Activated gamma-delta T cell treated with Interleukin-2 at 50 U/mL for 16 hours (primary cell): ENCODE measurements around the gene SPOPL.
"Not testable (repeated sequence)": the region's sequence is repeated elsewhere in the genome, so short reads cannot be mapped to it uniquely, and the experiment has no call there.

Experiments used
- DNase-seq: peaks from one replicate; pipeline ENCODE4 v3.0.0-alpha.2; 2020

Gene SPOPL

DNA sequence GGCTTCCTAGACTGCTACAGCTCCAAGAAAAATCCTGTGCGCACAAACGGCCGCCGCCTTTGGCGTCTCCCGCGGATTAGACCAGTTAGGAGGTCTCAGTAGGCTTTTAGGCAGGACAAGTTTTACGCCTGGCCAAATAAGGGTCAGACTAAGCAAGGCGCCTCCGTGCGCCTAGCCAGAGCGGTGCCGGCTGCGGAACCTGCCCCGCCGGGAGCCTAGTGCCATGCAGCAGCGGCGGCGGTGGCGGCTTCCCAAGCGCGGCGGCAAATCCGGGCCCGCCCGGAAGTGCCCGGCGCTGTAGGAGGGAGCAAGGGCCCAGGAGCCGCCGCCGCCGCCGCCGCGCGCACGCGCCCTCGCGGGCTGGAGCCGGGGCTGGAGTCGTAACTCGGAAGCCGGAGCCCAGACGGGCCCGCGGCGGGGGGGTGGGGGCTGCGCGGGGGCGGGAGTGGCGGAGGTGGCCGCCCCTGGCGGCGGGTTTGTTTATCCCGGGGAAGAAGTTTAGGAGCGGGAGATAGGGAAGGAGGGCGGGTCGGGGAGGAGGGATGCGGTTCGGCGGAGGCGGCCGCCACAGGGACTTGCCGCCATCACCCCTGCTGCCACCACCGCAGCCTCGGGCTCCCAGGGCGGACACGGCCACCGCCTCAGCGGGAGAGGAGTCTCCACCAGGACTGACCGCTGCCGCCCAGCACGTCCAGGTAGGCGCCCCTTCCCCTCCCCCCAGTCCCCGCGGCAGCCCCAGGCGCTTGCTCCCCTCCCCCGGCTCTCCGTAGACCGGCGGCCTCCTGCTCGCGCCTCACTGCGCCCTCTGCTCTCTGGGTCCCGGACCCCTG, at the start of gene SPOPL:
Gene SPOPL, plus strand, starts transcription at position 346 of the 830 bp plus-strand sequence. CDS start 48,447 bp downstream, outside the sequence.
- DNase-seq: peak; percentile 75

DNA sequence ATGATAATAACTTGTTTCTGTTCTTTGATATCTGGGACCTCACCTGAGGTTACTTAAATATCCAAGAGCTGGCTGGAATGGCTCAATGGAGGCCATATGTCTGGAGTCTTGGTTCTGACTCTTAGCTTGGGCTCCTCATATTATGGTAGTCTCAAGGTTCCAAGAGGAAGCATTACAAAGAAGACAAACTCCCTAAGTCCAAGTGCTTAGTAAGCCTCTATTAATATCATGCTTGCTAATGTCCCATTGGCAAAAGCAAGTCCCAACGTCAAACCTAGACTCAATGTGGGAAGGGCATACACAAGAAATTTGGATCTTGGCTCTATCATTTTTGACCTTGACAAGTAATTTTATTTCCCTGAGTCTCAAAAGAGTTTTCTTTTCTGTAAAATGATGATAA, 49.2 kb upstream of the SPOPL start:
- DNase-seq: no peak

DNA sequence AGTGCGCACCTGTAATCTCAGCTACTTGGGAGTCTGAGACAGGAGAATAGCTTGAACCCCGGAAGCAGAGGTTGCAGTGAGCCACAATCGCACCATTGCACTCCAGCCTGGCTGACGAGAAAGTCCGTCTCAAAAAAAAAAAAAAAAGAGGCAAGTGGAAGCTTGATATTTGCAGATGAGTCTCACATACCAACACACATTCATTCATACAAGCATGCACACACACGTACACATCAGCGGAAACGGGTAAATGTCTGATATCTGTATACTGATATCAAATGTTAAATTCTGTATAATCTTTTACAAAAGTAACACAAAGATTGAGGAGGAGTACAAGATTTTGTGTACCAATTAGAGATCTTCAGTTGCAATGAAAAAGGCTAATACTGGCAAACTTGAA, 47.8 kb upstream of the SPOPL start:
- DNase-seq: no peak

DNA sequence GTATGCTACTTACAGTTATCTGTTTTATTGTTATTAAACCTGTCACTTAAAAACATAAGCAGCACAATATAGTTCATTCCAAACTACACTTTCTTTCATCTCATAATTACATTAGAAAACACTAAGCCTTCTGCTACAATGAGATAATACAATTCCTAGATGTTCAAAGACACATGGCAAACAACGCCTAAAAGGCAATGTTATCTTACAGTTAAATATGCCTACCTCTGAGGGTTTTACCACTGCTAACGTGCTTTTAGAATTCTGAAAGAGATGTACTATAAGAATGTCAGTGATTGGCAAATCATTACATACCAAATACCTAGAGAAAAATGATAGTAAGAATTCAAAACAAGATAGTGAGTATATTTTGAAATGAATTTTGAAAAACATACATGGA, 46.8 kb upstream of the SPOPL start:
- no peak for DNase-seq

DNA sequence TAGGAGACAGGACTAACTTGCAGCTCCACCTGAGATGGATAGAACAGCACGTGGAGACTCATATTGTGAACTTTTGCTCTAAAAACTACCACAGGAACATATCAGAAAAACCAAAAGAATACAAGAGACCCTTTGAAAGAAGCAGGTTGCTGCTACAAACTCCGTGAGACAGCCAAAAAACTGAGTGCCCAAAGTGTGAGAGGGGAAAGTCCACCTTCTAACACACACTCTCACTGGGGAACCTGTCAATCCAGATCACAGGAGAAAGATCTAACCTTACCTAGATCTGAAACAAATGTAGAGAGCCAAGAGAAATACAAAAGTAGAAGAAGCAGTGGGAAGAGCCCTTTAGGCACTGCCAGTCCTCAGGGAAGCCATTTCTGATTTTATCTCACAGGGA, 46.3 kb upstream of the SPOPL start:
- no peak for DNase-seq

DNA sequence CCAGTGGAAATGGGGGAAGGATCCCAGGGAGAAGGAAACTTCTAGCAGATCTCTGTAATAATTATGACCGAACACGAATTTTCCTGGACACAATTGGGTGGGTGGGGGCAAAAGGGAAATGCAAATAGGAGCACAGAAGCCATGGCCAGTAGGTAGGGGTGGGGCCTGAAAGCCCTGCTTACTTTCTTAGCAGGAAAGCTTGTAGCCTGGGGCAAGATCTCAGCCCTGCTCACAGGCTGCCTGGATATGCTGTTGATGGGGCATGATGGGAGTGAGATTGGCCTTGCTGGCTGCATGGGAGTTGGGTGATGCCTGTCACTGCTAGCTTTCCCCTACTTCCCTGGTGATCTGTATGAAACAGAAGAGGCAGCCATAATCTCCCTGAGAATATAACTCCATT, 45.9 kb upstream of the SPOPL start:
- DNase-seq: no peak

DNA sequence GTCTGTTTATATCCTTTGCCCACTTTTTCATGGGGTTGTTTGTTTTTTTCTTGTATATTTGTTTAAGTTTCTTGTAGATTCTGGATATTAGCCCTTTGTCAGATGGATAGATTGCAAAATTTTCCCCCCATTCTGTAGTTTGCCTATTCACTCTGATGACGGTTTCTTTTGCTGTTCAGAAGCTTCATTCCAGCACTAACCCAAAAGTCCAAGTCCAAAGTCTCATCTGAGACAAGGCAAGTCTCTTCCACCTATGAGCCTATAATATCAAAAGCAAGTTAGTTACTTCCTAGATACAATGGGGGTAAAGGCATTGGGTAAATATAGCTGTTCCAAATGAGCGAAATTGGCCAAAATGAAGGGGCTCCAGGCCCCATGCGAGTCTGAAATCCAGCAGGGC, 38.9 kb upstream of the SPOPL start:
- DNase-seq: not testable (repeated sequence)

DNA sequence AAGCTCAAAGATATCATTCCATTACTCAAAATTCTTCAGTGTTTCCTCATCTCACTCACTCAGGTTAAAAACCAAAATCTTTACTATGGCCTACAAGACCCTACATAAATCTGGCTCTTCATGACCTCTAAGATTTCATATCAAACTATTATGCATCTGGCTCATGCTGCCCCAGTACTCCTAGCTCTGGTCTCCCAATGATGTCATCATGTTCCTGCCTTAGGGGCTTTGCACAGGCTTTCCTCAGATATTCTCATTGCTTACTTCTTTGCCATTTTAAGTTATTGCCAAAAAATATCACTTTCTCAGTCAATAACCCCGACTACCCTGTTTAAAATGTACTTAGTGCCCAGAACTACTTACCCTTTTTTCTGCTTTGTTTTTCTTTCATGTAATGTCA, 33.0 kb upstream of the SPOPL start:
- DNase-seq: no peak

DNA sequence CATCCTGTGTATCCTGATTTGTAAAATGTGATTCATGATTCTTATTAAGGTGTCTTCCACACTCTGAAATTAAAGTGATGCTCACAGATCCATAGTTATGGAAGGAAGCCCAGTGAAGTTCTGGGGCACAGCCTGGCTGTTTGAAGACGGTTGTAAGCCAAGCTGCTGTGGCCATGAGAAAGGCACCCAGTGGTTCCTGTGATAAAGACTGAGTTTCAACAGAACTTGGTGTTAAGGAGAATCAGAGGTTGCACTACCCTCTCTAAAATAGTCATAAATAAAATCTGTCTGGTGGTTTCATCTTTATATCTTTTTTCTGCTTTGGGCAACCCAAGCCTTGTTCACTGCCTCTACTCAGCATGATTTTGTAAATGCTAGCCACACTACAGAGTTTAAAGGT, 32.2 kb upstream of the SPOPL start:
- no peak for DNase-seq

DNA sequence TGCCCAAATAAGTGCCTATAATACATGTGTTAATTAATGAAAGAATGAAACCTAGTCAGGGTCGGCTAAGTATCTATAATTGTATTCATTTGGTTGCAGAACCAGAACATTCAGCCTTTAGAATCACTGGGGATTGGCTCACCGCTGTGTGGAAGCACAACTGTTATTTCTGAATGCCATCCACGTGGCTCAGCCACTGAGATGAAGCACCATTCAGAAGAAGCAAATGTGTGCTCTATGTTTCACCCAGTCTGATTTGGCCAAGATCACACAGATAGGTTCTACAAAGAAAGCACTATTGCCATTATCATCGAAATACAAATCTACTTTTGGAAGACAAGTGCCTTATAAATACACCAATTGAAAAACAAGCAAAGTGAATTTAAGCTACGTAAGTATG, 30.6 kb upstream of the SPOPL start:
- no peak for DNase-seq

DNA sequence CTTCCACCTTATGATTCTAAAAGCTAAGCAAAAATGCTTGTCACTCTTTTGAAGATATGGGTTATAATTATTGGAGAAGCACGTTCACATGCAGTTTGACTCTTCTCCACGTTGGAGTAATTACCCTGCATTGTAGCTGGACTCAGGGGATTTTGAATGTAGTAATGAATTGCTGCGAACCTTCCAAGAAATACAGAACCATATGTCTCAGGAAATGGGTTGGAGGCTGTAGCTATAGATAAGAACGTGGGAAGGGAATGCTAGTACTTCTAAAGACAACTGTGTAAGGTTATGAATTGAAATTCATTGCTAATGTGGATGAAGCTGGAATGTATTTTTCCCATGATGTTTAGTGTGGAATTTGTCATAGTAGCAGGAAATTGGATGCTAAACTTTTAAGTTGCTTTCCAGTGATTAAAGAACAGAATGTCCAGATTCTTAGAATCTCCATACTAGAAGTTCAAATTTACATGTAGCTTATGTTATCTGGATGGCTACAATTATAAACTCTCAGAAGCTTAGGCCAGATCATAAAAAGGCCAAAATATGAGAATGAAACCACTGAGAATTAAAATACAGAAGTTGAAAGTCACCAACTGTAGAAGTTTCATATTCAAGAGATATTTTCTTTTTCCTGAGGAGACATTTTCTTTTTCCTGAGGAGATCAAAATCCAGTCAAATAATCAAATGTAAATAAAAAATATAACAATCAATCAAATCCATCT, 27.3 kb upstream of the SPOPL start:
- no peak for DNase-seq

DNA sequence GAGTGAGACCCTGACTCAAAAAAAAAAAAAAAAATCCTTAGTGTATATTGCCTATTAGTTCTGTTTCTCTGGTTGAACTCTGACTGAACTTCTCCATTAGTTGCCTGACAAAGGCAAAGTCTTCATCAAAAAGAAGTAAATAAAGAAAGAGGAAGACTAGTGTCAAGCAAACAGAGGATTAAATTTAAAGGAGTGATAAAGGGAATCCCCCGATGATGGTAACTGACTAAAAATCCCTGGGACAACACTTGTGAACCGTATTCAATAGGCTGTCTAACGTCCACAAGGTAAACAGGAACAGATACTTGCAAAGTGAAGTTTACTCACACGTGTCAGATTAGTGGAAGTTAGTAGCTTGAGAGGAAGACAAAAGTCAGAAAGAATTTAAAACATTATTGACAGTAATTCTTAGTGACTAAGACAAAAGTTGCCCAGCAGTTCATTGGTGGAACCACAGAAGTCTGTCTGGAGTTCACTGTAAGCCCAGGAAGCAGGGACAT, 26.2 kb upstream of the SPOPL start:
- DNase-seq: no peak

DNA sequence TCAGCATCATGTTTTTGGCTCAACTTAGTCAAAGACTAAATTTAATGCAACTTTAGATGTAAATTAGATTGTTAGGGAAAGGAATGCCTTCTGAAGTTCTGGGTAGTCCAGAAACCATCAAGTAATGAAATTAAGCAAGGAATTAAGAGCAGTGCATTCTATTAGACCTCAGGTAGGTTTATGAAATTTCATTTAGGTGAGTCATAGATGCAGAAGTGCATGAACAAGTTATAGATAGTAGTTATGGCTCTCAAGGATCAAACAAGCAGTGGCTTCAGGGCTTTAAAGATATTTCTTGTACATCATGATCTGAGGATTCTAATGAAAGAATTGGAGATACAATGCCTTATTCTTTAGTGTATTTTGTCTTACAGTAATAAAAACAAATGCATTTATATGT, 25.4 kb upstream of the SPOPL start:
- DNase-seq: no peak

DNA sequence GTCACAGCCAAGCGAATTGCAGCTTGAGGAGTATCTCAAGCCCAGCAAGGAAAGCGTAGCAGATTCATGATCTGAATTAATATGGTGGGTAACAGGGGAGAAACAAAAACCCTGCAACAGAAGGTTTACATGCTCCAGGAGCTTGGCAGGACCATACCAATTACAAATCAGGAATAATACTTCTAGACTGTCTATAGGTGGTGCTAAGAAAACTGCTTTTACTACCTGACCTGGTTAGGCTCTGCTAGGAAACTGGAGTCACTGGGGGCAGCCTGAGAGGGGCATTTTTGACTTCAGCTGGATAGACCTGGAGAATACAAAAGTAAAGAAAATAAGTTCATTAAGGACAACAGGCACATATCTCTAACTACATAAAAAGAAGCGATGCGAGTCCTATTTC, 24.6 kb upstream of the SPOPL start:
- no peak for DNase-seq

DNA sequence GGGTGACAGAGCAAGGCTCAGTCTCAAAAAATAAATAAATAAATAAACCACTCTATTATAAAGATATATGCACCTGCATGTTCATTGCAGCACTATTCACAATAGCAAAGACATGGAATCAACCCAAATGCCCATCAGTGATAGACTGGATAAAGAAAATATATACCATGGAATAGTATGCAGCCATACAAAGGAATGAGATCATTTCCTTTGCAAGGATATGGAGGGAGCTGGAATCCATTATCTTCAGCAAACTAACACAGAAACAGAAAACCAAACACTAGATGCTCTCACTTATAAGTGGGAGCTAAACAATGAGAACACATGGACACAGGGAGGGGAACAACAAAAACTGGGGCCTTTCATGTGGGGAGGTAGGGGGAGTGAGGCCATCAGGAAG, 18.8 kb upstream of the SPOPL start:
- not testable (repeated sequence) for DNase-seq

DNA sequence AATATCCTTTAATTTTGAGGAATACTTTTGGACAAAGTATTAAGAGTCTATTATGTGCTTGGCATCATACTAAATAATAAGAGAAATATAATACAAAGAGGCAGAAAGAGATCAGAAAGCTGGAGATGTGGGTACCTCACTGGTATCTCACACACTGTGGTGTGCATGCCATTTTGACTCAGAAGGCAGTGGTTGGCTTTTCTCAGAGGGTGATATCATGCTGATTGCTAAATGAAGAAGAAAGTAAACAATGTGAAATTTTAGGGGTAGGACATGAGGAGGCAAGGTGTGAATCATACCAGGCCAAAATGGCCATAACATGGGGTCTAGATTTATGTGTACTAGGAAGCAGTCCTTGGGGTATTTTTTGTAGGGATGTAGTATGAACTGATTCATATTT, 16.6 kb upstream of the SPOPL start:
- DNase-seq: no peak

DNA sequence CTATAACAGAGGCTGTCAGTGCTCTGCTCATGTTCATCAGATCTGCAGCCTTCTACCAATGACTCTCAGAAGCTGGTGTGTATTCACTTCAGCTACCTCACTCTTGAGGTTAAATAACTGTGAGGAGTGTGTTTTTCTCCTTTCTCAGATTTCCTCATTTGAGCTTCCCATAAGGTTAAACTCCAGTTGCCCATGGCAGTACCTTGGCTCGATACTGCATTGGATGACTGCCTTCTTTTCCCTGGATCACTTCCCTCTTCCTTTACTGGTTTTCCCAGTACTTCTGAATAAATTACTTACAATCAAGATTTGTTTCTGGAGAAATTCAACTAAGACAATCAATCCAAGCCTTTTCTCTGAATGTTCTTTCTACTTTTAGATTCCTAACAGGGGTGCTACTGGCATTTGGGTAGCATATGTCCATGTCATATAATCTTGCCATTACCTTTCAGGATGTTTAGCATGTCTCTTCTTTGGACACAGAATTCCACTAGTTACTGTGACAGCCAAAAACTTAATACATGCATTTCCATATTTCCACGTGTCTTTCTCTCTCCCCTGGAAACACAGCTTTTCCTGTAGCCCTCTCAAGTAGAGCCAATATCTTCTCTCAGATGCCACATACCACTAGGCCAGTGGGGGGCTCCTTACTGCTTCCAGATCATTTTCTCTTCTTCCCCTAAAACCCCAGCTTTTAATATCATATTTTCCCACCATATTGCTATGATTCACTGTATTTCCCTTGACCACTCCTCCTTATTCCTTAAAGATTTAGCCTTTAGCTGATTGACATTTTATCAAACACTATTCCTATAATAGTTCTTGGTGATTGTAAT, 15.0 kb upstream of the SPOPL start:
- DNase-seq: no peak

DNA sequence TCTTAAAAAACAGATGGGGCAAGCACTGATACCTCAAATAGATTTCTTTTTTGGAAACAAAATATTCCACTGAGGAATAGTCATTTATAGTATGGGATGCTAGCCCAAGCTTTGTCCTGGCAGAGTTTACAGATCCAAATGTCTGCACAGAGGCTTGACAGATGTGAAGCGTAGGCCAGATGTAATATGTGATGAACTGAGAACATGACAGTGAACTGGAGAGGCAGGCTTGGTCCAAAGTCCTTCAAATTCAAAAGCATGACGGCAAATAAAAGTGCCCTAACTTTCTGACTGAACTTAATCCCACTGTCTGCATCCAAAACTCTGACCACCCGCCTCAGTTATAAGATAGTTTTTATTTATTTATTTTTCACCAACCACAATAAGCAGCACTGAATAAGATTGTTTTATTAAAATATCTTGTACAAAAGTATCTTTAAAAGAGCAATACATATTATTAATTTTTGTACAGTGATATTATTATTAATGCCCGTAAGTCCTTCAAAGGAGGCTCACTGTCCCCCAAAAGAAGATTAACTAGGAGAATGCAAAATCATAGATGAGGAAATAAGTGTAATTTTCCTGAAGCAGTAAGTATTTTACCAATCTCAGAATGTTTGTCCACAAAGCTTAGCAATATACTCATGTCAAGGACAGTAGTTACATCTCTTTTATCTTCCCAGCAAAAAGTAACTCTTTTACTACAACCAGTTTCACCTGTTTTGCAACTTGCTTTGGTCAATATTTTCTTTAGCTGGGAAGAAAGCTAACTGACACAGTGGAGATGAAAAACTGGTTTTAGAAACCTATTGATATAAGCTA, 10.7 kb upstream of the SPOPL start:
- no peak for DNase-seq

DNA sequence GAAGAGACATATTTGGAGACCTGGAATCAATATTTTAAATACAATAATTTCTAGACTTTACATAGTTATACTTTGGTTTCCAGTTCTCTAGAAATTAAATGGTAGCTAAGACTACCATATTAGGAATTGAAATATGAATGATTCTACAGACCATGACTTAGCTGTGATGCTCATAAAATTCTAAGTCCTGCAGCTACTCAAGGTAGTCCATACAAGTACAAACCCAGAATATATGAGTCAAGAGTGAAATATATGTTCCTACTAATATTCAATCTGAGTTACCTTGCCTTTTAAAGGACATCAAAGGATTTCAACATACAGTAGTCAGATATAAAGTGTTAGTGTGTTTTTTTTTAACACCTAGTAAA, 10.1 kb upstream of the SPOPL start:
- no peak for DNase-seq

DNA sequence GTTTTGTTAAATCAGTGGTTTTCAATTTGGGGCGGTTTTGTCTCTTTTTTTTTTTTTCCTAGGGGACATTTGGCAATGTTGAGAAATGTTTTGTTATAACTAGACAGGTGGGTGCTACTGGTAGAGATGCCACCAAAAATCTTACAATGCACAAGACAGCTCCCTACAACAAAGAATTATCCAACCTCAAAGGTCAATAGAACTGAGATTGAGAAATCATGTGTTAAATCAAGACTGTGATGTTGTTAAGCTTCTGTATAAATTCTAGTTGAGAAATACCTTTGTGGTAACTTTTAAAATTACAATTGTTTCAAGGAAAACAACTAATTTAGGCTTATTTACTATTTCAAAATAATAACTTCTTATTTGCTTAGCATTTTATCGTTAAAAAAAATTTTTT, 9.4 kb upstream of the SPOPL start:
- DNase-seq: no peak

DNA sequence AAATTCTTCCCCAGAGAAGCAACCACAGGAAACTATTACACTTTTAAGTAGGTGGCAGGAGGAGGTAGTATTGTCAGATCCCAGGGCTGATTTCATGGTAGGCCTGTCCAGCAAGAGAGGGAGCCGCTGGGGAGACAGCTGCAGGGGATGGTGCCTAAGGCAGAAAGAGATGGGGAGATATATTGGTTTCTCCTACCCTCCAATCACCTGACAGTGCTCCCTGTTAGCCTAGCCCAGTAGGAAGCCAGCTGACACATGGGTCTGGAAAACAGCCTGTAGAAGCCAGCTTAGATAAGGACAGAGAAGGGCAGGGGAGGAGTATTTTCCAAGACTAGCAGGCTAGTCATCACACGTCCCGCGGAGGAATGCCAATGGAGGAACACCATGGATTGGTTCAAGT, 8.2 kb upstream of the SPOPL start:
- DNase-seq: no peak

DNA sequence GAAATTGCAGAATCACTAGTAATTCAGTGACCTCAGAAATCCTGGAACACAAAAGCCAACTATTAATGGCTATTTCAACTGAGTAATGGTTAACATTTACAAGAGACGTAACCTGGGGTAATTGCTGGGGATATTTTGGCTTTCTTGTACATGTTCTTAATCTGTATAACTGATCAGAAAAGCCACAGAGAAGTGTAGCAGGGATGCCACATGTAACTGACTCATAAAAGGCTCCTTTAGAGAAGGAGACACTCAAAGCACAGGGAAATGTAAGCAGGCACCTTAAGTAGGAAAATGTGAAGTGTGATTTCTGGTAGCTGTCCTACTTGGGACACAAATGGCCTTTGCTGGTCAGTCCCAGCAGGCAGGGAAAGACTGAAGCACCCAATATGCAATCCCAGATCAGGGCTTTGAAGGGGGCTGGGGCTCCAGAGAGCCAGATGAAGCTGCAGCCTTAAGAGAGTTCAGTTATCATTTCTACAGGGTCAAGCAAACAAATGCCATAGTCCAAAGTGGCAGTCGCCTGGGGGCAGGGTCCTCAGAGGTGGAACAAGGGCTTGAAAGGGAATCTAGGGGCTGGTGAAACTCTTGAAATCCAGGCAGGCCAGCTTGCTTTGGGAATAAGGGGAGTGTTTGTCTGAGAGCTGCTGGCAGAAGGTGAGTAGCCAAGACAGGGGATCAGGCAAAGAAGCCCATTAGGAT, 7.2 kb upstream of the SPOPL start:
- no peak for DNase-seq
